Body of pancreas (tissue), 4 donors: ENCODE measurements around the gene MYO5C. TPM values are rescaled to one million over a fixed set of nuclear protein-coding genes. Genes with fewer than 3 reads are reported as not detected.
A peak's percentile ranks its signal among the peaks of the same experiment; 100 is the strongest.

Experiments
- ATAC-seq: fragments of 150-250 bp; one replicate; pipeline ENCODE4 v1.9.1; 2016
- DNase-seq, 4 donors: peaks; one replicate each; pipeline ENCODE4 v3.0.0-alpha.2; 2019
- H3K27ac ChIP-seq, 4 donors: fragments of 200-600 bp; sonication (generic); 1 replicate in 3 of 4; 2 replicates in 1 of 4; pipeline versions ENCODE4 v1.5.1 to v1.6.1; 2016 to 2019; ENCODE audit warnings: mild to moderate bottlenecking in 1 of 4, mixed read lengths in 1 of 4, moderate library complexity in 1 of 4
- H3K27me3 ChIP-seq, 2 donors: fragments of 200-600 bp; sonication (generic); one replicate each; pipeline ENCODE4 v1.6.0; 2016; ENCODE audit warnings: mild to moderate bottlenecking in 1 of 2
- H3K36me3 ChIP-seq, 2 donors: fragments of 200-600 bp; sonication (generic); replicated peaks in 1 of 2; 2 replicates each; pipeline ENCODE4 v1.5.1; 2016; ENCODE audit warnings: low read depth in 2 of 2; ENCODE audit not compliant: insufficient read depth in 1 of 2
- H3K4me1 ChIP-seq: fragments of 200-600 bp; sonication (generic); one replicate; pipeline ENCODE4 v1.6.0; 2016
- H3K4me3 ChIP-seq, 2 donors: fragments of 200-600 bp; sonication (generic); 1 replicate in 1 of 2; 2 replicates in 1 of 2; pipeline ENCODE4 v1.5.1; 2016 to 2019
- H3K9me3 ChIP-seq, 3 donors: fragments of 200-600 bp; sonication (generic); 1 replicate in 2 of 3; 2 replicates in 1 of 3; pipeline ENCODE4 v1.5.1; 2016
- POLR2A ChIP-seq, 3 donors: fragments of 450-650 bp; IDR thresholded peaks; one replicate each; pipeline ENCODE4 v1.6.1; 2016; ENCODE audit warnings: antibody characterized with exemption in 3 of 3, mild to moderate bottlenecking in 2 of 3
- WGBS, 2 donors: methylation state at CpG; one replicate each; pipeline ENCODE4 v1.1.5; 2017; 5-methylcytosine and 5-hydroxymethylcytosine counted together
- intact Hi-C: fragments of 100-400 bp; cut with DNase I; formaldehyde crosslinking; loops from one replicate; pipeline ENCODE4 v1.15.1; 2023
- total RNA-seq, 2 donors: library from RNA; depleted of rRNA; stranded (reverse); fragments of >200 nt; gene quantifications; one replicate each; pipeline ENCODE4 v1.1.0, GENCODE V29; 2016
- TF ChIP-seq, protein P1 (sequence below), 7 experiments: fragments of 450-650 bp in 4 of 7; fragments of 200-600 bp in 3 of 7; sonication (generic) in 3 of 7; IDR thresholded peaks; one replicate each; pipeline ENCODE4 v1.5.1; 2016 to 2019; ENCODE audit warnings: antibody characterized with exemption in 7 of 7

The MYO5C gene
- total RNA-seq, 2 donors from 2014 or later: 34.8 to 76.8 TPM

DNA sequence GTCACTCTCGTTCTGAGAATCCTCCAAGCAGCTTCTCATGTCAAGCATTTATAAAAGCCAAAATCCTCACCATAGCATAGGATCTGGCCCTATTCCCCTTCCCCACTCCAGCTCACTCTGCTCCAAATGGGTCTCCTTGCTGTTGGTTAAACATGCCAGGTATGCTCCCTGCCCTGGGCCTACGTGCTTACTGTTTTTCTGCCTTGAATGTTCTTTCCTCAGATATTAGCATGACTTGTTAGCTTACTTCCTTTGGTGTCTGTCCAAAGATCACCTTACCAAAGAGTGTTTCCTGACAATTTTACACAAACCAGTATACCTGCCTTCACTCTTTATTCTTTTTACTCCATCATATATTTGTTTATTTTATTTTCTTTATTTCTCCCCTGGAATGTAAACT is 33.1 kb upstream of the MYO5C start:
- 41 to 54% methylated on average over 2 of the region's 2 CpGs for WGBS, 2 donors
- no peak for TF ChIP-seq POLR2A (IDR thresholded peaks at IDR 0.05)
- TF ChIP-seq, protein P1, sequence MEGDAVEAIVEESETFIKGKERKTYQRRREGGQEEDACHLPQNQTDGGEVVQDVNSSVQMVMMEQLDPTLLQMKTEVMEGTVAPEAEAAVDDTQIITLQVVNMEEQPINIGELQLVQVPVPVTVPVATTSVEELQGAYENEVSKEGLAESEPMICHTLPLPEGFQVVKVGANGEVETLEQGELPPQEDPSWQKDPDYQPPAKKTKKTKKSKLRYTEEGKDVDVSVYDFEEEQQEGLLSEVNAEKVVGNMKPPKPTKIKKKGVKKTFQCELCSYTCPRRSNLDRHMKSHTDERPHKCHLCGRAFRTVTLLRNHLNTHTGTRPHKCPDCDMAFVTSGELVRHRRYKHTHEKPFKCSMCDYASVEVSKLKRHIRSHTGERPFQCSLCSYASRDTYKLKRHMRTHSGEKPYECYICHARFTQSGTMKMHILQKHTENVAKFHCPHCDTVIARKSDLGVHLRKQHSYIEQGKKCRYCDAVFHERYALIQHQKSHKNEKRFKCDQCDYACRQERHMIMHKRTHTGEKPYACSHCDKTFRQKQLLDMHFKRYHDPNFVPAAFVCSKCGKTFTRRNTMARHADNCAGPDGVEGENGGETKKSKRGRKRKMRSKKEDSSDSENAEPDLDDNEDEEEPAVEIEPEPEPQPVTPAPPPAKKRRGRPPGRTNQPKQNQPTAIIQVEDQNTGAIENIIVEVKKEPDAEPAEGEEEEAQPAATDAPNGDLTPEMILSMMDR (IDR thresholded peaks at IDR 0.05): no peak
- DNase-seq (no peak), ATAC-seq (no peak)
- Histone ChIP-seq H3K4me1 (peaks cover 28% of the 10 kb centered on the region), H3K4me3 (no peak overlapping the region), H3K27me3 (no peaks in the 10 kb centered on the region), H3K9me3 (no peaks in the 10 kb centered on the region), H3K36me3 (no peaks in the 10 kb centered on the region), H3K27ac (peak overlapping the region in 2 of 4 donors; percentile 51)
- intact Hi-C loops: no loop called here

DNA sequence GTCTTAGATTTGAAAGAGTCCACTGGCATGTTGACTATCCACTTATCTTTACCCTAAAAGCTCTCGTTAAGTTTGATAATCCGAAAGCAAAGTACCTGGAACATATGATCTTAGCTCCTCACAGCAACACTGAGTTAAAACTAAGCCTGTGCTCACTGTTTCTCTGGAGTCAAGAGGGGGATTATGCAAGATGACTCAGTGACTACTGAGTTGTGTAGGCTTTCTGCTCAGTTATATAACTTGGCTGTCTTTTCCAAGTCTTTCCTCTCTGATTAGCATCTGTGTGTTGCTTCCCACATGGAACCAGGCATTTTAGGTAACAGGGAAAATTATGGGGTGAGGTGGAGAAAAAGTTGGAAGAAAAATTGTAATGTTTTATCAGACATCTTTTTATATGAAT is 31.2 kb upstream of the MYO5C start:
- no peak overlapping the region for H3K4me3 ChIP-seq
- no peaks in the 10 kb centered on the region for H3K9me3 ChIP-seq
- no peaks in the 10 kb centered on the region for H3K27me3 ChIP-seq
- TF ChIP-seq POLR2A (IDR thresholded peaks at IDR 0.05): no peak
- TF ChIP-seq, protein P1 (IDR thresholded peaks at IDR 0.05): no peak
- intact Hi-C loops: no loop called here
- no peak for ATAC-seq
- peaks cover 27% of the 10 kb centered on the region for H3K4me1 ChIP-seq
- DNase-seq: no peak
- H3K36me3 ChIP-seq: no peaks in the 10 kb centered on the region
- WGBS, 2 donors: 64 to 70% methylated on average over 2 of the region's 2 CpGs
- H3K27ac ChIP-seq: no peak overlapping the region

DNA sequence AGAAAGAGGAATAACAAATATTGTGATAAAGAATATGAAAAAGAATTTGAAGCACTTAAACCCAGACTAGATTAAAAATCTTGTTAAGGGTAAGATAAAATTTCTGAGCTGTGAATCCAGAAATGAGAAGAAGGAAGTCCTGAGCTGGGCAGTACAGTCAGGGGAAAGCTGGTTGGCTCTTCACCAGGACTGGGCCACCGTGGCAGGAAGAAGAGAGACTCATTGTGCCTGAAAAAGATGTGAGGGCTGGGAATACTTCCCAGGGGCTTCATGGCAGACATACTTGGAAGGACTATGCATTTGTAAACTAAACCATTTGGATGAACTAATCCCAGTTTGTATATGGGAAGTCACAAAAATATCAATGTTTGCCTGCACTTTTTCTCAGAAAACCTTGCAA is 28.5 kb upstream of the MYO5C start:
- Histone ChIP-seq H3K9me3 (no peaks in the 10 kb centered on the region), H3K27me3 (no peaks in the 10 kb centered on the region), H3K4me3 (no peak overlapping the region), H3K27ac (no peak overlapping the region), H3K4me1 (peaks cover 11% of the 10 kb centered on the region), H3K36me3 (no peaks in the 10 kb centered on the region)
- intact Hi-C loops: no loop called here
- no peak for TF ChIP-seq POLR2A (IDR thresholded peaks at IDR 0.05)
- TF ChIP-seq, protein P1 (IDR thresholded peaks at IDR 0.05): no peak
- 47 to 56% methylated on average over 1 of the region's 1 CpG for WGBS, 2 donors
- no peak for DNase-seq
- ATAC-seq: no peak

DNA sequence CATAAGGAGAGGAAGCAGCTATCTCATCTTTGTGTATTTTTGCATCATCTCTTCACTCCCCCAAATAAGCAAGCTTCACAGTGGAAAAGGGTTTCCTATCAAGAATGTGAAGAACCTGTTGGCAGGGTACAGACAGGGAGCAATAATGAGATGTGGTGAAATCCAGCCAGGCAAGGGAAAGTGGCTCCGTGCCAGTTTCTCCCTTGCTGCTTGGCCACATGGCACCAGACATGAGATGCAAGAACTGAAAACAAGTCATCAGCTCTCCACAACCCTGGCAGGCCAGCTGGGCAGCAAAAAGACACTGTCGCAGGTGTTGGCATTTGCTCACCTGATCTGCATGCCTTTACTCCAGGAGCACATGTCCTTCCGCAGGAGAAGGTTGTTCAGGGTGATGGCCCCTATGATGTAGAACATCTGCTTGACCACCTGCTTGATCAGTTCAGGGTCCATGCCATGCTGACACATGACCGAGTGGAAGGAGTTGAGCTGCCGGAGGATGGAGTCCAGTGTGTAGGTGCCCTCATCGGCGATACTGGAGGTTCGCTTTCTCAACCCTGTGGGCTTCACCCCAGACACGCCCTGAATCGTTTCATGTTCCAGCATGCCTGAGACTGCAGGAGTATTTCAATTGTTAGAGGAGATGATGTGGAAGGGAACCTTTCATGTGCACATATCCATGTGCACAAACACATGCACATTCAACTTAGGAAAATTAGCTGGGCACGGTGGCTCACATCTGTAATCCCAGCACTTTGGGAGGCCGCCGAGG is 23.3 kb upstream of the MYO5C start:
- no peaks in the 10 kb centered on the region for H3K4me1 ChIP-seq
- 79 to 85% methylated on average over 13 of the region's 13 CpGs for WGBS, 2 donors
- H3K27ac ChIP-seq: no peak overlapping the region
- no peak for TF ChIP-seq POLR2A (IDR thresholded peaks at IDR 0.05)
- TF ChIP-seq, protein P1 (IDR thresholded peaks at IDR 0.05): no peak
- intact Hi-C loops: no loop called here
- no peak for ATAC-seq
- peak; percentile 51 to 80 (median 59) for DNase-seq
- H3K36me3 ChIP-seq: no peaks in the 10 kb centered on the region
- H3K27me3 ChIP-seq: no peaks in the 10 kb centered on the region
- H3K4me3 ChIP-seq: no peak overlapping the region
- no peaks in the 10 kb centered on the region for H3K9me3 ChIP-seq

DNA sequence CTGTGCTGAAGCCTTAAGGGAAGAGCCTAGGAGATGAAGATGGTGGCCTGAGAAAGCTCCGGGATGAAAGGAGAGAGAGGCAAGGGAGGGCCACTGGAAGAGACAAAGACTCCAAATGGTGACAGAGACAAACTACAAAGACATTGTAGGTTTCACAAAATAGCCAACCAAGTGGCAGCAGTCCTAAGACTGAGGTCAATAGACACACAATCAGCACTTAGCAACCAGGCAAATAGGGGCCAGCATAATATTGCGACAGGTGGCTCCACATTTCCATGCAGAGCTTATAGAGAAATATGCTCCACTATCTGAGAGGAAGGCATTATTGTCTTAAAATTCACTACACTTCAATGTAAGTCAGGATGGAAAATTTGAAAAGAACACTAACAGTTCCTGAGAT is 22.1 kb upstream of the MYO5C start:
- intact Hi-C loops: no loop called here
- H3K4me1 ChIP-seq: no peaks in the 10 kb centered on the region
- H3K27me3 ChIP-seq: no peaks in the 10 kb centered on the region
- ATAC-seq: no peak
- 90 to 93% methylated on average over 2 of the region's 2 CpGs for WGBS, 2 donors
- H3K36me3 ChIP-seq: no peaks in the 10 kb centered on the region
- TF ChIP-seq, protein P1 (IDR thresholded peaks at IDR 0.05): no peak
- TF ChIP-seq POLR2A (IDR thresholded peaks at IDR 0.05): no peak
- DNase-seq: no peak
- H3K4me3 ChIP-seq: no peak overlapping the region
- H3K9me3 ChIP-seq: no peaks in the 10 kb centered on the region
- no peak overlapping the region for H3K27ac ChIP-seq
